ENCODE results near the gene ABCD1.
"Not testable (repeated sequence)": the region's sequence is repeated elsewhere in the genome, so short reads cannot be mapped to it uniquely, and the experiment has no call there.

ABCD1 gene

DNA sequence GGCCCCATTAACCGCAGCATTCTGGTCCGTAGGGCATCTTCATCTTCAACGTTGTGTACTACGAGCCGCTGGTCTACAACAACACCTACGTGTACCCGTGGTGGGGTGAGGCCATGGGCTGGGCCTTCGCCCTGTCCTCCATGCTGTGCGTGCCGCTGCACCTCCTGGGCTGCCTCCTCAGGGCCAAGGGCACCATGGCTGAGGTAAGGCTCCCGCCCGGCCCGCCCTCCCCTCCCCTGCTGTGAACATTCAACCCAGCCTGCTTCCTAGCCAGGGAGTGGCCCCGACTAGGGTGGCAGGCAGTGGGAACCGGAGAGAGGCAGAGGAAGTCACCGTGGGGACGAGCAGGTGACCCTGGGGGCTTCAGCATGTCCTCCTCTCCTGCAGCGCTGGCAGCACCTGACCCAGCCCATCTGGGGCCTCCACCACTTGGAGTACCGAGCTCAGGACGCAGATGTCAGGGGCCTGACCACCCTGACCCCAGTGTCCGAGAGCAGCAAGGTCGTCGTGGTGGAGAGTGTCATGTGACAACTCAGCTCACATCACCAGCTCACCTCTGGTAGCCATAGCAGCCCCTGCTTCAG, 29.9 kb upstream of the ABCD1 start:
- no peak for DNase-seq

DNA sequence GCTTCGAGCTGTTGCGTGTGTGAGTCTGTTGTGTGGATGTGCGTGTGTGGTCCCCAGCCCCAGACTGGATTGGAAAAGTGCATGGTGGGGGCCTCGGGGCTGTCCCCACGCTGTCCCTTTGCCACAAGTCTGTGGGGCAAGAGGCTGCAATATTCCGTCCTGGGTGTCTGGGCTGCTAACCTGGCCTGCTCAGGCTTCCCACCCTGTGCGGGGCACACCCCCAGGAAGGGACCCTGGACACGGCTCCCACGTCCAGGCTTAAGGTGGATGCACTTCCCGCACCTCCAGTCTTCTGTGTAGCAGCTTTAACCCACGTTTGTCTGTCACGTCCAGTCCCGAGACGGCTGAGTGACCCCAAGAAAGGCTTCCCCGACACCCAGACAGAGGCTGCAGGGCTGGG, 28.6 kb upstream of the ABCD1 start:
- no peak for DNase-seq

GRCh38 chrX:153696538-153696937, 28.1 kb upstream of the ABCD1 start:
- not testable (repeated sequence) for DNase-seq

- DNase-seq: not testable (repeated sequence)
Observed at GRCh38 chrX:153696986-153697722, 27.5 kb upstream of the ABCD1 start.

GRCh38 chrX:153697924-153698865, 26.5 kb upstream of the ABCD1 start:
- DNase-seq: no peak

GRCh38 chrX:153699210-153699783, 25.4 kb upstream of the ABCD1 start:
- DNase-seq: not testable (repeated sequence)

DNA sequence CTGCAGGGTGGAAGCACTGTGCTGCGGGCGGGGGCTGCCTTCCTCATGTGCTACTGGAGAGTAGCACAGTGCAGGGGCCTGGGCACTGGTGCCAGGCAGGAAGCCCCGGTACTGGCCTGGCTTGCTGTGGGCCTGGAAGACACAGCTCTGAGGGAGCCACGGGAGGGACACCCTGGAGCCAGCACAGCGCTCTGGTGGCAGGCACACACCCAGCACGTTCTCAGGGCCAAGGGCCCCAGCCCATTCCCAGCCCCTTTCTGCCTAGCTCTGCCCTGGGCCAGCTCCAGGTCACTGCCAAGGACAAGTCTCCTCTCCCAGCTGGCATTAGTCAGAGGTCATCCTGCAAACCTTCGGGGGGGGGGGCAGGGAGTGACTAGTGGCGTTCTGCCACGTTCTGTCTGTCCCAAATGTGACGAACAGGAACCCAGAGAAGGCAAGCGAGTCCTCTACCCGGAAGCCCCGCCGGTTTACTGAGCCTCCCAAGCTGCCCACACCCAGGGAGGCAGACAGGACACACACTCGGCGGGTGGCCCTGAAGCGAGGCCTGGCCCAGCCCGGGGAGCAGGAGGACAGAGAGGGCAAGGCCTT, 24.8 kb upstream of the ABCD1 start:
- DNase-seq: not testable (repeated sequence)

DNA sequence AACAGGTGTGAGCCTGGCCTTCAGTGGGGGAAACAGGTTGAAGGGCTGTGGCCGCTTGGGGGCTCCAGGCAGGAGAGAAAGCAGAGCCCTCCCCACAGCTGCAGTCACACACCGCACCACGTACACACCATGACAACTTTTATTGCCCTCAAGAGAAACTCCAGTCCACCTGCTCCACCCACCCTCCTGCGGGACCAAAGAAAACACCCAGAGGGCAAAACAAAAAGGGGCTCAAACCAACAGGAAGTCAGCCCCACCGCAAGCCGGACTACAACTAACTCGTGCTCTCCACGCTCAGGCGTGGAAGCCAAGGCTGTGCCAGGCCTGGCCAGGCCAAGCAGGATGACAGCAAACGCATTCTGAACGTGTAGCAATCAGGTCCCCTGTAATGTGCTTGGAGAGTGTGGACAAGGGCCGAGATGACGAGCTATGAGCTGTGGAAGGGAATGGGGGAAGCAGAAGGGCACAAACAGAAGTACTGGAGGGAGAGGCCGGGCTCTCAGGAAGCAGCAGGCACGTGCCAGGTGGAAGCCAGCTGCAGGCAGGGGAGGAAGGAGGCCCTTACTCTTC, 24.2 kb upstream of the ABCD1 start:
- DNase-seq: no peak

DNA sequence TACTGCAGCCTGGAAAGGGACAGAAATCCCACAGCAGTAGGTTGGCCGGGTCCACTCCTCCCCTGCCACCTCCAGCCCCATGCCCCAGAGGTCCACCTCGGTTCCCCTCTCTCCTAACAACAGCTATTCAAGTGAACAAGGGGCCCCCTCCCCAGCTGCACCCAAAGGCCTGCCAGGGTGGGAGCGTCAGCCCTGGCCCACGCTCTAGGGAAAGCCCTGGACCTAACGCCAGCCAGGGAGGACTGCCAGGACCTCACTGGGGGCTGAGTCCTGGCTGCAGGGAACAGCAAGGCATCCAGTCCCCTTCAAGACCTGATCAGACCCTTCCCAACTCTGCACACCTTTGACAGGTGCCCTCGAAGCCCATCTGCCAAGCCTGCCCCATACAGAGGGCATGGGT, 23.7 kb upstream of the ABCD1 start:
- DNase-seq: no peak

GRCh38 chrX:153701706-153702105, 22.9 kb upstream of the ABCD1 start:
- DNase-seq: no peak

GRCh38 chrX:153702336-153703035, 22.2 kb upstream of the ABCD1 start:
- no peak for DNase-seq

- no peak for DNase-seq
Observed at GRCh38 chrX:153703036-153703370, 21.7 kb upstream of the ABCD1 start.

DNA sequence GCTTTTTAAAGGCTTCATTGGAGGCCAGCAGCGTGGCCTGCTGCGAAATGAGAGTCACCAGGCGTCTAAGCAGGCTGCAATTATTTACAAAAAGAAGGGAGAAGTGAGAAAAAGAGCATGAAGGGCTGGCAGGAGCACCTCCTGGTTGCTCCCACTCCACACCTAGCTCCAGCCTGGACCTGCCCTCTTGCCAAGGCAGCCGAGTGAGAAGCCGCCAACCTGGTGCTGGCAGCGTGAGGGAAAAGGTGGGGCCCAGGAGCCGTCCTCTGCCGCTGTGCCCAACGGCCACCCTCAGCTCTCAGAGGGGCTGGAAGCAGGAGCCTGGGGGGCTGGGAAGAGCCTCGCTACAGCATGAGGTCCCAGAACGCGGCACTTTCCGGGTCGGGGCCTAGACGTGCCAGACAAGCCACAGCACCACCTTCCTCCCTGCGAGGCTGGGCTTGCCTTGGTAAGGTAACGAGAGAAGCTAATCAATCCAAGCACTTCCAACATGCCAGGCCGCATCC, 20.6 kb upstream of the ABCD1 start:
- DNase-seq: no peak

GRCh38 chrX:153704631-153705402, 19.8 kb upstream of the ABCD1 start:
- DNase-seq: not testable (repeated sequence)

DNA sequence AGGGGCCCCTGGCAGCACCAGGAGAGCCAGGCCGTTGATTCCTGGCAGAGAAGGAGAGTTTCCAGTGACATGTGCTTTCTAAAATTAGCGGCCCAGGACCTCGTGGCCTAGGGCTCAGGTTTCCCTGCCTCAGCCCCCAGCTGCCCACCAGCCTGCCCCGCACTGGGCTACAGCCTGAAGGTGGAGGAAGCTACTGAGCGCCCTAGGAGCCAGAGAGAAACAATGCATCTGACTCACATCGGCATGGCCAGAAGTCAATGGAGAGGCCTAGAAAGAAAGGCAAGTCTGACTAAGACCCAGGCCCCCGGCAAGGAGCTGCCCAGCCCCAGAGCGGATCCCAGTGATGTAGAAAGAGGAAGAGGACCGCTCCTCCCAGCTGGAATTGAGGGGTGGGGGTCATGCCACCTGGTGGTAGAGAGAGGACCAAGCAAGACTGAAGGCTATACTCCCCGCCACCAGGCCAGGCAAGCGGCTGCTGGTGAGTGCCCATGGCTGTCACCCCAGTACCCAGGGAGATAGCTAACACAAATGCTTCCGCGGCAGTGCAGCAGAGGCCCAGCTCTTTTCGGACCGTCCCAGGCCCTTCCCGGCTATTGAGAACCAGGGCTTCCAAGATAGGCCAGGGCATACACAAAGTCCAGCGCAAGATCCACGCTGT, 19.1 kb upstream of the ABCD1 start:
- not testable (repeated sequence) for DNase-seq

GRCh38 chrX:153706799-153707198, 17.9 kb upstream of the ABCD1 start:
- no peak for DNase-seq

- DNase-seq: no peak
Observed at GRCh38 chrX:153707406-153707805, 17.2 kb upstream of the ABCD1 start.

DNA sequence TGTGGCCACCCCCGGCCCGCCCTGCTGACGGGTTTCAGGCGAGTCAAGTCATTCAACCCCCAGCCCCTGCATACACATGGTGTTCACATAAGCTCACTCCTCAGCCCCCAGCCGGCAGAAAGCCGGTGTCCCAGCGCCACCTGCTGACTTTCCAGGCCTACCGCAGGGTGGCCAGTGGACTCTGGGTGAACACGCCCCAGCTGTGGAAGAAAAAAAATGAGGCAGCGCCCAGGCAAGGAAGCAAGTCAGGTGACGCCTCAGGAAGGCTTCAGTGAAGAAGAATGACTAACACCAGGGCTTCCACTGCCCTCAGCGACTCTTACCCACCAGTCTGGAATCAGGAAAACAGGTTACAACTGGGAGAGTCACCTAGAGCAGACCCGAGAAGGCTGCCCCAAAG, 16.2 kb upstream of the ABCD1 start:
- no peak for DNase-seq

DNA sequence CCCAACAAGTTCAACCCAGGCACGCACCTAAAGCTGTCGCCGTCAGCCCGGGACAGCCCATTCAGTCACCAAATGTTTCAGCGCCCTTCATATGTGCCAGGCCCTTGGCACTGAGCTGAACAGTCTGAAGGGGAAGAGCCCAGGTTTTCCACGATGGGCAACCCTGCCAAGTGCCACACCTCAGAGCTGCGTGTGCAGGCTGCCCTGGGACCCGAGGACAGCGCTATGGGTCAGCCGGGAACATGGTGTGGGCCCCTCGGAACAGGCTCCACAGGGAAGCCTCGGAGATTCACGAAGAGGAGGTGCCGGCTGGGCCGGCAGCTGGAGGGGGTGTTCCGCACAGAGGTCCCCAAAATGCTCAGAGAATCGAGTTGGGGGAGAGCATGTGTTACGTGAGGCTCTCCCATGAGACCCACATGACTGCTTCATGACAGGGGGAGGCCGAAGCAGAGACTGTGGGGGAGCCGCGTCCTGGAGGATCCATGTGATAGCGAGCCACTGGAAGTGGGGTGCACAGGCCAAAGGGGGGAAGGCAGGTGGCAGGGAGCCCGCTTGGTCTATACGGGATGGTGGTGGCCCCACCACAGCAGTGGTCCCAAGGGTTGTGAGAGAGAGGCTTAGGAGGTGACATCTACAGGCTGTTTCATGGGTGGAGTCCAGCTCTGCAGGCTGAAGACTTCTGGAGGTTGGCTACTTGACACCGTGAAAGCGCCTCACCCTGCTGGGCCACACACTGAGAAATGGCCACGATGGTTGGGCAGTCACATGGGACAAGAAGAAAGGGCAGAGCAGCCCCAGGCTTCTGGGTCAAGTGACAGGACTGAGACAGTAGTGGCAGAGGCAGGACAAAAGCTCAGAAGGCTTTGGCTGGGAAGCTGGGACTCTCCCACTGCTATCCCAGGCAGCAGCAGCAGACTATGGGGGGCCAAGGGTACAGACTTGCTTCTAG, 14.7 kb upstream of the ABCD1 start:
- DNase-seq: no peak

Measured in activated CD4-positive, alpha-beta T cell treated with anti-CD3 and anti-CD28 coated beads for 1 hour (primary cell).